ENCODE results near the gene RHBDF1. TPM values are rescaled to one million over a fixed set of nuclear protein-coding genes. Genes with fewer than 3 reads are reported as not detected.

RHBDF1 gene
- total and polyA plus RNA-seq, 2 of the 13 experiments (the other 11 are each of a cell fraction or from before 2014, with no cell fraction given): 5.4 to 26.9 TPM

- no peak for TF ChIP-seq HMGXB3 (CRISPR knock-in tag; IDR thresholded peaks at IDR 0.05; ENCODE audit: borderline replicate concordance)
- TF ChIP-seq EHMT2 (IDR thresholded peaks at IDR 0.05; ENCODE audit: borderline replicate concordance, low read depth, low read length): no peak
- TF ChIP-seq ERF (CRISPR knock-in tag; IDR thresholded peaks at IDR 0.05): peak; percentile 58; the same call in 1 of the 2 replicates
- TF ChIP-seq ARID4A (CRISPR knock-in tag; IDR thresholded peaks at IDR 0.05; ENCODE audit: borderline replicate concordance): peak; percentile 42; the same call in 1 of the 2 replicates
- TF ChIP-seq ARID3A (IDR thresholded peaks at IDR 0.05; ENCODE audit: low read depth, low read length): peak; percentile 14; the same call in 1 of the 2 replicates
- no peak for TF ChIP-seq TSC22D2 (CRISPR knock-in tag; IDR thresholded peaks at IDR 0.05; ENCODE audit: borderline replicate concordance)
- TF ChIP-seq MLX (CRISPR knock-in tag; IDR thresholded peaks at IDR 0.05): 0 out of 2 replicates have a peak, but pooled peaks have one; percentile 34
- TF ChIP-seq CEBPG (CRISPR knock-in tag; IDR thresholded peaks at IDR 0.05): peak; percentile 56
- TF ChIP-seq CHCHD3 (CRISPR knock-in tag; IDR thresholded peaks at IDR 0.05): no peak
- peak; percentile 67; the same call in 1 of the 2 replicates for TF ChIP-seq MAX (IDR thresholded peaks at IDR 0.05)
- no peak for TF ChIP-seq MZF1 (CRISPR knock-in tag; IDR thresholded peaks at IDR 0.05; ENCODE audit: borderline replicate concordance)
- no peak for TF ChIP-seq FOXA1 (IDR thresholded peaks at IDR 0.05)
- TF ChIP-seq FOXA1 (CRISPR knock-in tag; IDR thresholded peaks at IDR 0.05): peak; percentile 75
- TF ChIP-seq CBX2 (IDR thresholded peaks at IDR 0.05; ENCODE audit: low read depth, low read length): no peak
- no peak for TF ChIP-seq CBX2 (CRISPR knock-in tag; IDR thresholded peaks at IDR 0.05; ENCODE audit: low read depth)
- TF ChIP-seq MYC (CRISPR knock-in tag; IDR thresholded peaks at IDR 0.05; ENCODE audit: borderline replicate concordance): peak; percentile 24; the same call in 1 of the 2 replicates
- TF ChIP-seq MIER3 (CRISPR knock-in tag; IDR thresholded peaks at IDR 0.05; ENCODE audit: borderline replicate concordance): peak; percentile 61; the same call in 1 of the 2 replicates
These were observed 27.0 kb downstream of the RHBDF1 start (continued) for GRCh38 chr16:45454-45853.

Measured in HepG2 (cell line).